Measurements from ENCODE around the gene HMGCS2.

DNA sequence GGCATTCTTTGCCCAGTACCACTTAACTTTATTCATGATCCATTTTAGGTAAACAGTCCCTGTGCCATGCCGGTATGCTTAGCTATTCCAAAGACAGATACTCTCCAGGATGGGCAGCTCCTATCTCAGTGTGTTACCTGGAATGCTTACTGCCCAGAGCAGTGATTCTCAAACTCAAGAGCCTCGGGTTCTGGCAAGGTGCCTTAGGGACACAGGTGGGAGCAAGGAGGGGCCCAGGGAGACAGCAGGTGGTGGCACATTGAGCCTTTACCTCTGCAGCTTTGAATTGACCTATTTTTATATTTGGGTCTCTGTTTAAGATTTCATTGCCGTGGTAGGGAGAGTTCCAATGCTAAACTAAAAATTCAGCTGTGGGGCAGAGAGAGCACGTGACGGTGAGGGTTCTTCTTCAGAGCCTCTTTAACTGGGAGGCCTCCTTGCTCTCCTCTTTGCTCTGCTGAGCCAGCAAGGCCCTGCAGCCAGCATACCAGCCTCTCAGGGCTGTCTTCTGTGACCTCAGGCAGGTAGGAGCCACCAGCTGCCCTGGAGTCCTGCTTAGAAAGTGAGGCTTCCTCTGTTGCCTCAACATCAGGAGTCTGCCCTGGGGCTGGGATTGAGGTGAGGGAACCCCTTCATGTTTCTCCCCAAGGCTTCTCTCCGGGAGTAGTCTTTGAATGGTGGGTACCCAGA, 36.8 kb downstream of the HMGCS2 start:
- no peak for TF ChIP-seq ZNF274 (IDR thresholded peaks at IDR 0.05; ENCODE audit: low read depth, low read length)
- TF ChIP-seq YY1 (IDR thresholded peaks at IDR 0.05; ENCODE audit: insufficient read depth, insufficient read length), result no peak
